Heart right ventricle (tissue), 16 donors: Measurements from ENCODE around the gene SYNJ1. TPM values are rescaled to one million over a fixed set of nuclear protein-coding genes. Genes with fewer than 3 reads are reported as not detected.

ENCODE experiments used
- ATAC-seq, 8 donors: fragments of 200-7000 bp; cut with Tn5 transposase; one replicate each; pipeline ENCODE4 v1.9.1; 2020; ENCODE audit warnings: mild to moderate bottlenecking in 8 of 8, moderate library complexity in 8 of 8, moderate number of reproducible peaks in 1 of 8
- DNase-seq, 2 donors: peaks; one replicate each; pipeline ENCODE4 v3.0.0-alpha.2; 2020
- H3K27ac ChIP-seq, 10 donors: fragments of 200-600 bp; sonication (generic) in 2 of 10; one replicate each; pipeline versions ENCODE4 v1.5.0 to v1.8.0; 2020 to 2022; ENCODE audit warnings: mild to moderate bottlenecking in 3 of 10
- H3K27me3 ChIP-seq, 7 donors: fragments of 200-600 bp; one replicate each; pipeline ENCODE4 v1.8.0; 2021 to 2022; ENCODE audit warnings: mild to moderate bottlenecking in 2 of 7
- H3K36me3 ChIP-seq, 9 donors: fragments of 200-600 bp; sonication (generic) in 1 of 9; one replicate each; pipeline versions ENCODE4 v1.5.0 to v1.8.0; 2020 to 2022; ENCODE audit warnings: mild to moderate bottlenecking in 2 of 9
- H3K4me1 ChIP-seq, 9 donors: fragments of 200-600 bp; sonication (generic) in 1 of 9; one replicate each; pipeline versions ENCODE4 v1.5.0 to v1.8.0; 2020 to 2022; ENCODE audit warnings: mild to moderate bottlenecking in 4 of 9
- H3K4me3 ChIP-seq, 10 donors: fragments of 200-600 bp; sonication (generic) in 2 of 10; one replicate each; pipeline versions ENCODE4 v1.5.0 to v1.8.0; 2020 to 2022; ENCODE audit warnings: mild to moderate bottlenecking in 7 of 10, moderate library complexity in 2 of 10
- H3K9me3 ChIP-seq, 11 donors: fragments of 200-600 bp in 10 of 11; sonication (generic) in 2 of 11; one replicate each; pipeline versions ENCODE4 v1.5.0 to v1.8.0; 2013 to 2022; ENCODE audit warnings: mild to moderate bottlenecking in 2 of 11, control low read depth in 1 of 11, moderate library complexity in 1 of 11
- WGBS, 2 donors: extraction: QIAGEN DNeasy Blood & Tissue Kit; methylation state at CpG; one replicate each; pipeline ENCODE4 v1.1.7; 2013; ENCODE audit warnings: inconsistent platforms in 1 of 2; 5-methylcytosine and 5-hydroxymethylcytosine counted together
- intact Hi-C, 10 donors: fragments of 100-400 bp; cut with DNase I; formaldehyde crosslinking; loops; one replicate each; pipeline versions ENCODE4 v1.11.1 to v1.14.2; 2022
- polyA plus RNA-seq, 2 donors: library from polyadenylated mRNA; stranded (reverse); fragments of 200-250 nt; gene quantifications; one replicate each; pipeline ENCODE4 v1.2.3, GENCODE V29; 2013
- total RNA-seq, 10 donors: library from RNA; stranded (reverse); fragmentation: NEBNext Ultra II Directional in 3 of 10; extraction: Animal tissue kit (Norgen Biotek cat#: 25700) in 3 of 10; gene quantifications; one replicate each; pipeline versions ENCODE4 v1.2.1 to v1.2.4, GENCODE V29; 2021 to 2023
- TF ChIP-seq, protein P1 (sequence below), 9 donors: fragments of 200-600 bp; sonication (generic) in 2 of 9; IDR thresholded peaks; one replicate each; pipeline versions ENCODE4 v1.5.0 to v1.8.0; 2021 to 2022; ENCODE audit warnings: antibody characterized with exemption in 9 of 9, mild to moderate bottlenecking in 5 of 9, moderate library complexity in 1 of 9
- donor health status: Arrhythmogenic right ventricular cardiomyopathy.
- donor health status: ischemic (EF 13 %, LVEDD 7.1; RV severe dilation, severe dysfunction).
- donor health status: healthy with polysubstance abuse.
- donor health status: DM: no; HTN: yes; CAD: no.
- donor health status: DM: no; HTN: no; CAD: no.
- donor health status: ischemic (EF 25% LVEDD 6.9; RV normal size, moderate dysfunction).
- donor health status: ischemic (EF 25% LVEDD 5.7; RV mildly dilated, moderate dysfunction).
- donor health status: healthy.
- donor health status: DM: yes; HTN: yes; CAD: no.
- donor health status: Ischemic cardiomyopathy.
- donor health status: ischemic (EF 35%, LVEDD 5.7; RV mildly dilated, moderate dysfunction).
- donor health status: nonischemic (EF 11% LVEDD 7.7; RV severe dilation, severe dysfunction).
- donor health status: DM: yes; HTN: yes; CAD: no.
- donor health status: PGD.
- donor health status: ischemic (EF 29% LVEDD 5.4; RV normal size, mild dysfunction).
- donor health status: nonischemic (EF 23%, LVEDD 6.1; RV moderate dilation, normal function).

SYNJ1 gene
- total and polyA plus RNA-seq, 12 donors = 5.0 to 15.6 (median 11.8) TPM

DNA sequence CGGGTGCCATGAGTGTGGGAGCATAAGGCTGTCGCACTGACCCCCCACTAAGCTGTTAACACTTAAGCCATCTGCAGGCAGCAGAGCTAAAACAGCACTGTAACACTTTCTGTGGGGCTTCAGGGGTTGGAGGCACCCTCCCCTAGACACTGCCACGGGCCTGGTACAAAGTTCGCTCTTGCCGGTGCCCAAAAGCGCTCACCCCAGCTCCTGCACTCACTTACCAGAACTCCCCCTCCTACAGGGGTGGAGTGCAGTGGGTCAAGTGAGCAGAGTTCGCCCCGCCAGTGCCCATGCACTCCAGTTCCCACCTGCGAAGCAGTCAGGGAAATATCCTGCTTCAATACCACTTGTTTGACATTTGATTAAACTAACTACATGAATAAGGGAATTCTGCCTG is 69.3 kb downstream of the SYNJ1 start:
- no peak for DNase-seq
- no peak for ATAC-seq
- WGBS, 2 donors = 95 to 98% methylated on average over 9 of the region's 9 CpGs
- peaks cover 0 to 1% (median 0%) of the 10 kb centered on the region in 11 donors for H3K9me3 ChIP-seq
- H3K27ac ChIP-seq = no peak overlapping the region
- H3K36me3 ChIP-seq = peaks cover 0 to 93% (median 19%) of the 10 kb centered on the region in 9 donors
- H3K4me1 ChIP-seq = no peaks in the 10 kb centered on the region
- TF ChIP-seq, protein P1, sequence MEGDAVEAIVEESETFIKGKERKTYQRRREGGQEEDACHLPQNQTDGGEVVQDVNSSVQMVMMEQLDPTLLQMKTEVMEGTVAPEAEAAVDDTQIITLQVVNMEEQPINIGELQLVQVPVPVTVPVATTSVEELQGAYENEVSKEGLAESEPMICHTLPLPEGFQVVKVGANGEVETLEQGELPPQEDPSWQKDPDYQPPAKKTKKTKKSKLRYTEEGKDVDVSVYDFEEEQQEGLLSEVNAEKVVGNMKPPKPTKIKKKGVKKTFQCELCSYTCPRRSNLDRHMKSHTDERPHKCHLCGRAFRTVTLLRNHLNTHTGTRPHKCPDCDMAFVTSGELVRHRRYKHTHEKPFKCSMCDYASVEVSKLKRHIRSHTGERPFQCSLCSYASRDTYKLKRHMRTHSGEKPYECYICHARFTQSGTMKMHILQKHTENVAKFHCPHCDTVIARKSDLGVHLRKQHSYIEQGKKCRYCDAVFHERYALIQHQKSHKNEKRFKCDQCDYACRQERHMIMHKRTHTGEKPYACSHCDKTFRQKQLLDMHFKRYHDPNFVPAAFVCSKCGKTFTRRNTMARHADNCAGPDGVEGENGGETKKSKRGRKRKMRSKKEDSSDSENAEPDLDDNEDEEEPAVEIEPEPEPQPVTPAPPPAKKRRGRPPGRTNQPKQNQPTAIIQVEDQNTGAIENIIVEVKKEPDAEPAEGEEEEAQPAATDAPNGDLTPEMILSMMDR (IDR thresholded peaks at IDR 0.05) = no peak
- no peak overlapping the region for H3K4me3 ChIP-seq
- H3K27me3 ChIP-seq = no peaks in the 10 kb centered on the region
- intact Hi-C loops = loop anchor here in 3 of 10 donors (10.0 kb wide), 1 partner anchor 166 kb away; no protein-coding TSS in a partner anchor

DNA sequence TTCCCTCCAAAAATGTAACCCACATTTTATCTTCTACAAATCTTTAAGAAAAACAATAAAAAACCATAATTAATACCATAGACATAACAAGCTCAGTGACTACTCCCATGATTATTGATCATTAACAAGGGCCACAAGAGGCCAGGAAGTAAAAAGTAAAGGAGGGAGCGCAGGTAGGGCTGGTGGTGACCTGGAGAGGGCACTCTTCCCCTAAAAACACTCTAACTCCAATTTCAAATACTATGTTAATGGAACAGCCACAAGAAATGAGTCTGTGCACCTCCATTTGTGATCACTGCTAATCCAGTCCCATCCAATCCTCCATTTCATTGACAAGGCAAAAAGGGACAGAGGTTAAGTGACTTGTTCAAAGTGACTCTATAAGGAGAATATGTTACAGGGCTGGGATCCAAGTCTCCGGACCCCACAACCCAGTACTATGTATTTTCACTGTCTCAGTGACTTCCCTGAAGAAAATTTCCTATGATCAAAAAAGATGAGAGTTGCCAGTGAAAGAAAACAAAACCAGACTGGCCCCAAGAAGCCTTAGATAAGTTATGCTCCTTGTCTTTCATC is 74.4 kb downstream of the SYNJ1 start:
- Histone ChIP-seq H3K27me3 (no peaks in the 10 kb centered on the region), H3K27ac (no peak overlapping the region), H3K4me3 (no peak overlapping the region), H3K4me1 (no peaks in the 10 kb centered on the region), H3K9me3 (no peaks in the 10 kb centered on the region), H3K36me3 (peaks cover 0 to 93% (median 13%) of the 10 kb centered on the region in 9 donors)
- ATAC-seq = no peak
- DNase-seq = no peak
- TF ChIP-seq, protein P1 (IDR thresholded peaks at IDR 0.05) = peak in 8 of 9 donors; percentile 10 to 62 (median 56)
- WGBS, 2 donors = 91 to 93% methylated on average over 2 of the region's 2 CpGs
- intact Hi-C loops = loop anchor here in 7 of 10 donors (2.0 to 10.0 kb wide), 3 partner anchors 171 to 174 kb away; no protein-coding TSS in a partner anchor

DNA sequence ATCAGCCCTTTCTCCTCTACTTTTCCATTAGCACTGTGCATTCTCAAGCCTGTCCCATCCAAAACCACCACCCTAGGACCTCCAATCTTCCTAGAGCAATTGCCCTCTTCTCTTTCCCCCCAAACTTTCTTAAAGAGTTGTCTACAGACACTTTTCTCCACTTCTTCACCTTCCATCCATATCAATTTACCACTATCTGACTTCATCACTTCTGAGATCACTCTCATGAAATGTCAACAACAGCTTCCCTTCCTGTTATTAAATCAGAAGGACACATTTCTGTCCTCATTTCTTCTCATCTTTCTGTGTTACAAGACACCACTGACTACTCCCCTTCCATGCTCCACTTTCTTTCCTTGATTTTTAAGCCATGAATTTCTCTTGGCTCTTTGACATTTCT is 79.6 kb downstream of the SYNJ1 start:
- no peak overlapping the region for H3K27ac ChIP-seq
- DNase-seq = no peak
- TF ChIP-seq, protein P1 (IDR thresholded peaks at IDR 0.05) = no peak

DNA sequence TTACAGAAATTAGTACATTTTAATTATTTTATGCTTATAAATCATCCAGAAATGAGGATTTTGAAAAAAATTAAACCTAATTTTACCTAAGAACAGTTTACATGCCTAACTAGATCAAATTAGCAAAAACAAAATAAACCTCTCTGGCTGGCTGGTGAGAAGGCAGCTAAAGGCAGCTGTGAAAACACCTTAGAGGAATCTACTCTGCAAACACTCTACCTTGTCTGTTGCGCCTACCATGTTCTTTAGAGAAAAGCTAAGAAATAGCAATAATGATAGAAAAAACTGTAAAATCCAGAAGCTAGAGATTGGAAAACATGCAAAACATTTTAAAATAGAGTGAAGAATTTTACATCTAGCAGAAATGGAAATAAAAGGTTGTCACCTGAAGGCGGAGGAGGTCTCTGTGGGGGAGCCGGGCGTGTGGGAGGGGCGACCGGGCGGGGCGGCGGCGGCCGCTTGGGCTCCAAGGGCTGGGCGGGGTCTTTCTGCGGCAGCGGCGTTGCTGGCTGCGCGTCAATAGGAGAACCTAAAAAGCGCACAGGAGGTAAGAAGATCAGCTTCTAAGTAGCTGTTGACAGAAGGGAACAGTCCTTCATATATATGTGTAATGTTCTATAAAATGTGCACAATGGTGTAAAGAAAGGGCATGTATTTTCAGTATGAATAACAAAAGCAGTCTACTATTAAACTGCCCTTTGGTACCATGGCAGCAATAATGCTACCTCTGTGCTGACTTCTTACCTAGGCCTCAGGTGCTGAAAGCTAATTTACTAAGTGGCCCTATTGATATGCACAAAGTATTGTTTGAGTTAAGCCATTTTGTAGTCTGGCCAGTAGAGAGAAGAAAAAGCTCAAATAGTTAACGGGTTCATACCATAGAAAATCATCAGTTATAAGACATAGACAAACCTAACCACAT is 82.3 kb downstream of the SYNJ1 start:
- DNase-seq (no peak), ATAC-seq (no peak)
- H3K4me1 ChIP-seq = no peaks in the 10 kb centered on the region
- H3K4me3 ChIP-seq = no peak overlapping the region
- peaks cover 0 to 100% (median 12%) of the 10 kb centered on the region in 9 donors for H3K36me3 ChIP-seq
- intact Hi-C loops = loop anchor here in 1 of 10 donors (10.0 kb wide), 1 partner anchor 179 kb away; no protein-coding TSS in a partner anchor
- TF ChIP-seq, protein P1 (IDR thresholded peaks at IDR 0.05) = no peak
- no peaks in the 10 kb centered on the region for H3K9me3 ChIP-seq
- no peak overlapping the region for H3K27ac ChIP-seq
- WGBS, 2 donors = 71 to 75% methylated on average over 19 of the region's 19 CpGs
- no peaks in the 10 kb centered on the region for H3K27me3 ChIP-seq

More for the DNA sequence above, 79.6 kb downstream of the SYNJ1 start:
- intact Hi-C loops = loop anchor here in 1 of 10 donors (10.0 kb wide), 1 partner anchor 177 kb away; no protein-coding TSS in a partner anchor
- no peaks in the 10 kb centered on the region for H3K27me3 ChIP-seq
- no peak overlapping the region for H3K4me3 ChIP-seq
- no peaks in the 10 kb centered on the region for H3K4me1 ChIP-seq
- ATAC-seq = no peak
- peaks cover 0 to 98% (median 9%) of the 10 kb centered on the region in 9 donors for H3K36me3 ChIP-seq
- H3K9me3 ChIP-seq = no peaks in the 10 kb centered on the region
